ENCODE data around the gene LECT2. TPM values are rescaled to one million over a fixed set of nuclear protein-coding genes. Genes with fewer than 3 reads are reported as not detected.

LECT2 gene
- total and polyA plus RNA-seq, 4 experiments from 2014 or later: not detected

GRCh38 chr5:135952683-135953082 is 2.1 kb downstream of the LECT2 start:
- H3K36me3 ChIP-seq (ENCODE audit: insufficient read depth, low read length): no peaks in the 10 kb centered on the region
- H3K4me1 Mint-ChIP-seq: no peaks in the 10 kb centered on the region
- POLR2A ChIA-PET (ENCODE audit: partially characterized antibody): no interaction called here

GRCh38 chr5:135951807-135952206 is 3.0 kb downstream of the LECT2 start:
- H3K9me3 ChIP-seq (ENCODE audit: control insufficient read depth in 1 of 2, low read length in 2 of 2): no peaks in the 10 kb centered on the region
- H3K27ac Mint-ChIP-seq: peak overlapping the region in 1 of 7 donors; percentile 55
- H3K27me3 ChIP-seq (ENCODE audit: insufficient read depth, low read length): no peaks in the 10 kb centered on the region
- H3K36me3 Mint-ChIP-seq: no peaks in the 10 kb centered on the region
- ChIA-PET POLR2A (ENCODE audit: partially characterized antibody) (no interaction called here), CTCF (ENCODE audit: partially characterized antibody) (interaction anchor here (0.9 to 1.4 kb wide), 3 partner anchors 11 to 130 kb away, joined by 3 to 6 read pairs (median 3); no protein-coding TSS in a partner anchor)
- intact Hi-C loops (cut with micrococcal nuclease): no loop called here
- no peak for DNase-seq
- no peak overlapping the region for H3K4me3 ChIP-seq (ENCODE audit: low read length in 2 of 2)
- no peaks in the 10 kb centered on the region for H3K4me1 Mint-ChIP-seq
- H3K27ac ChIP-seq (ENCODE audit: low read depth, low read length): no peak overlapping the region
- no peaks in the 10 kb centered on the region for H3K36me3 ChIP-seq (ENCODE audit: insufficient read depth, low read length)
- H3K4me3 Mint-ChIP-seq: no peak overlapping the region
- no peaks in the 10 kb centered on the region for H3K9me3 Mint-ChIP-seq
- H3K27me3 Mint-ChIP-seq: peaks cover 11 to 12% of the 10 kb centered on the region in 2 donors
- no peaks in the 10 kb centered on the region for H3K4me1 ChIP-seq (ENCODE audit: insufficient read depth, low read length)

More at GRCh38 chr5:135952683-135953082, 2.1 kb downstream of the LECT2 start:
- Histone ChIP-seq H3K9me3 (ENCODE audit: control insufficient read depth in 1 of 2, low read length in 2 of 2) (no peaks in the 10 kb centered on the region), H3K27ac (ENCODE audit: low read depth, low read length) (no peak overlapping the region), H3K4me3 (ENCODE audit: low read length in 2 of 2) (no peak overlapping the region), H3K27me3 (ENCODE audit: insufficient read depth, low read length) (no peaks in the 10 kb centered on the region), H3K4me1 (ENCODE audit: insufficient read depth, low read length) (no peaks in the 10 kb centered on the region)
- CTCF ChIA-PET (ENCODE audit: partially characterized antibody): interaction anchor here (1.4 kb wide), 1 partner anchor 129 kb away, joined by 6 read pairs; no protein-coding TSS in a partner anchor
- Mint-ChIP-seq H3K27me3 (peaks cover 12 to 13% of the 10 kb centered on the region in 2 donors), H3K27ac (no peak overlapping the region), H3K9me3 (no peaks in the 10 kb centered on the region), H3K4me3 (no peak overlapping the region), H3K36me3 (no peaks in the 10 kb centered on the region)
- DNase-seq: no peak
- intact Hi-C loops (cut with micrococcal nuclease): no loop called here

GRCh38 chr5:135951257-135951656 is 3.5 kb downstream of the LECT2 start:
- no peaks in the 10 kb centered on the region for H3K4me1 Mint-ChIP-seq
- CTCF ChIA-PET (ENCODE audit: partially characterized antibody): interaction anchor here (0.9 to 1.4 kb wide), 3 partner anchors 11 to 131 kb away, joined by 3 to 6 read pairs (median 3); no protein-coding TSS in a partner anchor

GRCh38 chr5:135950611-135951010 is 4.2 kb downstream of the LECT2 start:
- Histone ChIP-seq H3K4me1 (ENCODE audit: insufficient read depth, low read length) (no peaks in the 10 kb centered on the region), H3K27ac (ENCODE audit: low read depth, low read length) (no peak overlapping the region), H3K9me3 (ENCODE audit: control insufficient read depth in 1 of 2, low read length in 2 of 2) (no peaks in the 10 kb centered on the region), H3K36me3 (ENCODE audit: insufficient read depth, low read length) (no peaks in the 10 kb centered on the region), H3K4me3 (ENCODE audit: low read length in 2 of 2) (no peak overlapping the region), H3K27me3 (ENCODE audit: insufficient read depth, low read length) (no peaks in the 10 kb centered on the region)
- H3K27ac Mint-ChIP-seq: no peak overlapping the region
- ChIA-PET POLR2A (ENCODE audit: partially characterized antibody) (no interaction called here), CTCF (ENCODE audit: partially characterized antibody) (interaction anchor here (0.9 to 1.3 kb wide), 2 partner anchors 10 to 25 kb away, joined by 3 read pairs; no protein-coding TSS in a partner anchor)
- H3K36me3 Mint-ChIP-seq: no peaks in the 10 kb centered on the region
- intact Hi-C loops (cut with micrococcal nuclease): no loop called here
- H3K4me1 Mint-ChIP-seq: no peaks in the 10 kb centered on the region
- DNase-seq: no peak
- no peak overlapping the region for H3K4me3 Mint-ChIP-seq
- peaks cover 9 to 12% of the 10 kb centered on the region in 2 donors for H3K27me3 Mint-ChIP-seq
- H3K9me3 Mint-ChIP-seq: no peaks in the 10 kb centered on the region

More at GRCh38 chr5:135951257-135951656, 3.5 kb downstream of the LECT2 start:
- POLR2A ChIA-PET (ENCODE audit: partially characterized antibody): no interaction called here
- Mint-ChIP-seq H3K27me3 (peaks cover 9 to 12% of the 10 kb centered on the region in 2 donors), H3K36me3 (no peaks in the 10 kb centered on the region), H3K27ac (no peak overlapping the region), H3K4me3 (no peak overlapping the region), H3K9me3 (no peaks in the 10 kb centered on the region)
- intact Hi-C loops (cut with micrococcal nuclease): no loop called here
- Histone ChIP-seq H3K27ac (ENCODE audit: low read depth, low read length) (no peak overlapping the region), H3K4me3 (ENCODE audit: low read length in 2 of 2) (no peak overlapping the region), H3K4me1 (ENCODE audit: insufficient read depth, low read length) (no peaks in the 10 kb centered on the region), H3K36me3 (ENCODE audit: insufficient read depth, low read length) (no peaks in the 10 kb centered on the region), H3K27me3 (ENCODE audit: insufficient read depth, low read length) (no peaks in the 10 kb centered on the region), H3K9me3 (ENCODE audit: control insufficient read depth in 1 of 2, low read length in 2 of 2) (no peaks in the 10 kb centered on the region)
- DNase-seq: no peak

- ChIA-PET CTCF (ENCODE audit: partially characterized antibody) (interaction anchor here (0.7 to 2.7 kb wide), 17 partner anchors 7 to 267 kb away, joined by 3 to 41 read pairs (median 4); no protein-coding TSS in a partner anchor), POLR2A (ENCODE audit: partially characterized antibody) (no interaction called here)
- H3K4me3 Mint-ChIP-seq: no peak overlapping the region
- H3K27ac Mint-ChIP-seq: no peak overlapping the region
- peaks cover 4 to 8% of the 10 kb centered on the region in 2 donors for H3K27me3 Mint-ChIP-seq
- no peaks in the 10 kb centered on the region for H3K9me3 Mint-ChIP-seq
- Histone ChIP-seq H3K9me3 (ENCODE audit: control insufficient read depth in 1 of 2, low read length in 2 of 2) (no peaks in the 10 kb centered on the region), H3K27me3 (ENCODE audit: insufficient read depth, low read length) (no peaks in the 10 kb centered on the region), H3K36me3 (ENCODE audit: insufficient read depth, low read length) (no peaks in the 10 kb centered on the region), H3K4me1 (ENCODE audit: insufficient read depth, low read length) (no peaks in the 10 kb centered on the region), H3K4me3 (ENCODE audit: low read length in 2 of 2) (no peak overlapping the region), H3K27ac (ENCODE audit: low read depth, low read length) (no peak overlapping the region)
- H3K4me1 Mint-ChIP-seq: no peaks in the 10 kb centered on the region
- intact Hi-C loops (cut with micrococcal nuclease): loop anchor here (1.0 kb wide), 4 partner anchors 58 to 267 kb away; no protein-coding TSS in a partner anchor
- peak in 4 of 5 donors; percentile 33 to 44 (median 40) for DNase-seq
- no peaks in the 10 kb centered on the region for H3K36me3 Mint-ChIP-seq
These were observed 9.7 kb downstream of the LECT2 start for GRCh38 chr5:135944967-135945560.

- H3K36me3 ChIP-seq (ENCODE audit: insufficient read depth, low read length): no peaks in the 10 kb centered on the region
These were observed 10.2 kb downstream of the LECT2 start for GRCh38 chr5:135944564-135944963.

GRCh38 chr5:135942202-135942771 is 12.5 kb downstream of the LECT2 start:
- no peak overlapping the region for H3K27ac ChIP-seq (ENCODE audit: low read depth, low read length)
- H3K36me3 ChIP-seq (ENCODE audit: insufficient read depth, low read length): no peaks in the 10 kb centered on the region
- POLR2A ChIA-PET (ENCODE audit: partially characterized antibody): no interaction called here
- DNase-seq: no peak
- intact Hi-C loops (cut with micrococcal nuclease): no loop called here
- H3K27ac Mint-ChIP-seq: no peak overlapping the region
- no peak overlapping the region for H3K4me3 ChIP-seq (ENCODE audit: low read length in 2 of 2)
- no peaks in the 10 kb centered on the region for H3K9me3 ChIP-seq (ENCODE audit: control insufficient read depth in 1 of 2, low read length in 2 of 2)
- no peaks in the 10 kb centered on the region for H3K36me3 Mint-ChIP-seq
- H3K27me3 Mint-ChIP-seq: peaks cover 6 to 14% of the 10 kb centered on the region in 2 donors
- H3K27me3 ChIP-seq (ENCODE audit: insufficient read depth, low read length): no peaks in the 10 kb centered on the region
- no peak overlapping the region for H3K4me3 Mint-ChIP-seq
- H3K4me1 Mint-ChIP-seq: no peaks in the 10 kb centered on the region
- CTCF ChIA-PET (ENCODE audit: partially characterized antibody): interaction anchor here (1.2 to 2.1 kb wide), 4 partner anchors 55 to 270 kb away, joined by 3 to 13 read pairs (median 4); no protein-coding TSS in a partner anchor
- H3K4me1 ChIP-seq (ENCODE audit: insufficient read depth, low read length): no peaks in the 10 kb centered on the region
- H3K9me3 Mint-ChIP-seq: no peaks in the 10 kb centered on the region

More at GRCh38 chr5:135944564-135944963, 10.2 kb downstream of the LECT2 start:
- Mint-ChIP-seq H3K9me3 (no peaks in the 10 kb centered on the region), H3K4me1 (no peaks in the 10 kb centered on the region), H3K27ac (no peak overlapping the region), H3K36me3 (no peaks in the 10 kb centered on the region), H3K27me3 (peaks cover 6 to 7% of the 10 kb centered on the region in 2 donors), H3K4me3 (no peak overlapping the region)
- no peak overlapping the region for H3K4me3 ChIP-seq (ENCODE audit: low read length in 2 of 2)
- H3K9me3 ChIP-seq (ENCODE audit: control insufficient read depth in 1 of 2, low read length in 2 of 2): no peaks in the 10 kb centered on the region
- no peaks in the 10 kb centered on the region for H3K4me1 ChIP-seq (ENCODE audit: insufficient read depth, low read length)
- ChIA-PET POLR2A (ENCODE audit: partially characterized antibody) (no interaction called here), CTCF (ENCODE audit: partially characterized antibody) (interaction anchor here (0.7 to 2.7 kb wide), 12 partner anchors 10 to 267 kb away, joined by 3 to 41 read pairs (median 4); no protein-coding TSS in a partner anchor)
- intact Hi-C loops (cut with micrococcal nuclease): no loop called here
- H3K27ac ChIP-seq (ENCODE audit: low read depth, low read length): no peak overlapping the region
- no peaks in the 10 kb centered on the region for H3K27me3 ChIP-seq (ENCODE audit: insufficient read depth, low read length)
- no peak for DNase-seq

Measured in CD4-positive, alpha-beta memory T cell (primary cell).